ENCODE measurements around the gene PRKCH.

PRKCH gene

GRCh38 chr14:61476105-61476753, 154.8 kb downstream of the PRKCH start:
- DNase-seq (ENCODE audit: low read depth): no peak

GRCh38 chr14:61476754-61477410, 155.5 kb downstream of the PRKCH start:
- no peak for DNase-seq (ENCODE audit: low read depth)

- DNase-seq (ENCODE audit: low read depth): no peak
These were observed 156.5 kb downstream of the PRKCH start for GRCh38 chr14:61477712-61478462.

- no peak for DNase-seq (ENCODE audit: low read depth)
These were observed 157.6 kb downstream of the PRKCH start for GRCh38 chr14:61478971-61479473.

DNA sequence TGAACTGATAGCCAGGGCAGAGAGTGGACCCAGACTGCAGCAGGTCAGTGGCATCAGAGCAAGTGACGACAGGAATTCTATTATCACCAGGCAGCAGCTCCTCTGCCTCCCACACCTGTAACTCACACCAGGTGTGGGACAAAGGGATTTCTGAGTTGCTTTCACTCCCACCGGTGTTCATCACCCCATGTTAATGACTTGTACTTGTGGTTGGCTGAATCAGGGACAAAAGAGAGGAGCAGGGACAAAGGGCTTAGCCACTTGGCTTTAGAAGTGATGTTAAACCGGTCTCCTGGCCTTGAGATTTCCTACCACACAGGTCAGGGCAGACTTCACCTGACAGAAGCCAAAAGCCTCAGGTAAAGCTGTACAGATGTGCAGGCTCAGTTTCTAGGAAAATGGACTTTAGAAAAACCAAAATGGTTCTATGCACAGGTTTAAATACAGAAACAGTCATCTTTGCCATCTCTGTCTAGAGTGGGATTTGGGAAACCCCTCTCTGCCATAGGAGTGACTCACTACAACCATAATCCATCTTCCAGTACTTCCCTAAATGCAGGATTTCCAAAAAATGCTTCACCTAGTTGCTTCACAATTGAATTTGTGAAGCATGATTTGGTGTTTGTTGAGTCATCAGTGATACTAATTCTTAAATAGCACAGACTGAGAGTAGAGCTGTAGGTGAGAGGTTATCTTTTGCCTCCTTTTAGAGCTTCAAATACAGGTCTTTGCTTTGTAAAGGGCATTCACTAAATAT, 158.5 kb downstream of the PRKCH start:
- DNase-seq (ENCODE audit: low read depth): no peak

DNA sequence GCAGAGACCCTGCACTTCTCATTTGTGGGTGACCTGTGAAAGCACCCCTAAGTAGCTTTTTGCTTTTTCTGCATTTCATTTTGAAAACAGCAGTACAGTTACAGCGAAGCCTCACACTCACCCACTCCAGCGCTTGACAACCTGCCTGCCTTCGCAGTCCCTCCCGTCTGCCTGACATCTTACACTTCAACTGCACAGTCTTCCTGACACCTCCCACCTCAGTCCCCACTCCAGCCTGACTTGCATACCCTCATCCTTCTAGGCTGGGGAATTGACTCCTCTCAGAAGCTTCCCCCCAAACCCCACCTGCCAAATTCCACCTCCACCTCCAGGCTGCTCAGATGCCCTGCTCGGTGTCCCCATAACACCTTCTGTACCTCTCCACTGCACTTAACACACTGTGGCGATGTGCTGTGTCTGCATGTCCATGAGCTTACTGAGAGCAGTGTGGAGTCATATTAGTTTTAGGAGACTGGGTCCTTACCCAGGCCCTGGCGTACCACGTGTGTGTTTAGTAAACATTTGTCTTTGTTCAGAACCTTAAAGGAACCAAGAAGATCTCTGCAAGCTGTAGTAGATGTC, 159.4 kb downstream of the PRKCH start:
- no peak for DNase-seq (ENCODE audit: low read depth)

GRCh38 chr14:61481701-61482100, 160.3 kb downstream of the PRKCH start:
- DNase-seq (ENCODE audit: low read depth): no peak

DNA sequence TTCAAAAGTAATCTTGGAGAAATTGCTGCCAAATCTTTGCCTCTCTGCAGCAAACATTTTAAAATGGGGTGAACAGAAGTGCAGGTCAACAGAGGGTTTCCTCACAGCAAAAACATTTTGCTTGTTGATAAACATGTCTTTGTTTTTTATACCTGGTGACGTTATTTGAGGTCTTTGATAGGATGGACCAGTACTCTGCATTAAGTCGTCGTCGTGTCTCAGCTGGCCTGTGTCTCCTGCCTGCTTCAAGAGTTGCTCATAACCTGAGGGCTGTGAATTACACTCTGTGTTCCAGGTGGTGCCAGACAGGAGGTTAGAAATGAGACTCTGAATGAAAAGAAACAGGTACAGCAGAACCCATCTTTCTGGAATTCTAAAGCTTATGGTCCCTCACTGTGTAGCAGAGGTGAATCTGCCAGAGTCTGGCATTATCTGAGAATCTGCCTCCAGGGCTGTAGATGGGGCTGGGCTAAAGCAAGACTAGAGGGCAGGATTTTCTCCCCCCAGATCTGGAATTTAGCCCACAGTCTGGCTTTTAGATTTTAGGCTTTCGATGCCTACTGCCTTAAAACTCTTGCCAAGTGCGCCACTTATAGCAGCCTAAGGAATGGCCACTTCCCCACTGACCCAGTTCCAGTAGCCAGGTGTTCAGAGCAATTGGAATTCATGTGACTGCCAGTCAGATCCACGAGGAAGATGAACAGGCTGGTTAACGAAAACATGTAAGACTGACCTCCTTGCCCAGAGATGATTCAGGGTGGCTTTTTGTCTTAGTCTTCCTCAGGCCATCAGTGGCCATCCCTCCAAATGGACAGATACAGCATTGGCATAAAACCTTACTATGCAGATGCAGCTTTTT, 161.2 kb downstream of the PRKCH start:
- no peak for DNase-seq (ENCODE audit: low read depth)

- no peak for DNase-seq (ENCODE audit: low read depth)
These were observed 162.1 kb downstream of the PRKCH start for GRCh38 chr14:61483476-61483875.

DNA sequence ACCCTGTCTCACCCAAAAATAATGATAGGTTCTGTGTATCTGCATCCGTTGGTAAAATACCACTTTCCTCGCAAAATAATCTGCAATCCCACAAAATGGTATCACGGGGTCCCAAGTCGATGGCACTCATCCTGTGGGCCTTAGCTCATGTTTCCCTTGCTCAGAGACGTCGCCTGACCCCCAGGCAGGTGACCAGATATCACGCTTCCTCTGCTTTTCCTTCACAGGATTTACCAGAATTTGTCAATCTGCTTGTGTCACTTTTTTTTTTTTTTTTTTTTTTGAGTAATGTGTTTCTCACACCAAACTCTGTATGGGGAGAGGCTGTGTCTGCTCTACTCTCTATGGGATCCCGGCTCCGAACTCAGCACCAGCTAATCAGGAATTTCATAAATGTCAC, 162.7 kb downstream of the PRKCH start:
- DNase-seq (ENCODE audit: low read depth): no peak

- DNase-seq (ENCODE audit: low read depth): no peak
These were observed 163.6 kb downstream of the PRKCH start for GRCh38 chr14:61484826-61485584.

DNA sequence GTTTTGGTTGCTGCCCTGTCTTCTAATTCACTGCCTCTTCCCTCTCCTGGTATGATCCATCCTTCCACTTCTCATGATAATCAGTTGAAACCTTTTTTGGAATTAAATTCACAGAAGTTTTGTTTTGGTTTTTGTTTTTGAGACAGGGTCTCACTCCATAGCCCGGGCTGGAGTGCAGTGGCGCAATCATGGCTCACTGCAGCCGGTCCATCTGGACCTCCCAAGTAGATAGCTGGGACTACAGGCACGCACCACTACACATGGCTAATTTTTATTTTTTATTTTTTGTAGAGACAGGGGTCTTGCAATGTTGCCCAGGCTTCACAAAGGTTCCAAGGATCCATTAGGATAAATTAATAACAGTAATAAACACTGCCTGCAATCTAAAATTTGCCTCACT, 164.3 kb downstream of the PRKCH start:
- no peak for DNase-seq (ENCODE audit: low read depth)

DNA sequence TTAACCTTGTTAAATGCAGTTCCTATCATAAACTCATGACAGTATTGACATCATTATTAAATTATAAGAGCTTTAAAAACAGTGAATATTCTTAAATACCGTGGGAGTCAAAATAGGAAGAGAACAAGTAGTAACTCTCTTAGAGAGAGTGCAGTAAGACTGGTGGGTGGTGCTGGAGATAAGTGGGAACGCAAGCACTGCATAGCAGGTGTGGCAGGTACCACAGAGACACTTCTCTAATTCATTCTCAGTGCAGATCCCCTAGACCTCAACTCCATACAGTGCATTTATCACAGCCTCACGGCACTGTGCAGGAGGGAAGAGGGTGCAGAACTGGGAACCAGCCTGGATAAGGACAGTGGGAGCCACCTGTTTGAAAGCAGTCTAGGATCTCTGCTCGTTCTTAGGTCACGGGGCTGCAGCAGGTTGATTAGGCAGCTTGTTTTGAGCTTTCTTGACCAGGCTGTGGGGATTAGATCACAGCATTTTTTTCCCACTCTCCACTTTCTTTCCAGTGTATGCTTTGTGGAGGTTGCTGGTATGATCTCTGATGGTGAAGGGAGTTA, 165.6 kb downstream of the PRKCH start:
- DNase-seq (ENCODE audit: low read depth): no peak

DNA sequence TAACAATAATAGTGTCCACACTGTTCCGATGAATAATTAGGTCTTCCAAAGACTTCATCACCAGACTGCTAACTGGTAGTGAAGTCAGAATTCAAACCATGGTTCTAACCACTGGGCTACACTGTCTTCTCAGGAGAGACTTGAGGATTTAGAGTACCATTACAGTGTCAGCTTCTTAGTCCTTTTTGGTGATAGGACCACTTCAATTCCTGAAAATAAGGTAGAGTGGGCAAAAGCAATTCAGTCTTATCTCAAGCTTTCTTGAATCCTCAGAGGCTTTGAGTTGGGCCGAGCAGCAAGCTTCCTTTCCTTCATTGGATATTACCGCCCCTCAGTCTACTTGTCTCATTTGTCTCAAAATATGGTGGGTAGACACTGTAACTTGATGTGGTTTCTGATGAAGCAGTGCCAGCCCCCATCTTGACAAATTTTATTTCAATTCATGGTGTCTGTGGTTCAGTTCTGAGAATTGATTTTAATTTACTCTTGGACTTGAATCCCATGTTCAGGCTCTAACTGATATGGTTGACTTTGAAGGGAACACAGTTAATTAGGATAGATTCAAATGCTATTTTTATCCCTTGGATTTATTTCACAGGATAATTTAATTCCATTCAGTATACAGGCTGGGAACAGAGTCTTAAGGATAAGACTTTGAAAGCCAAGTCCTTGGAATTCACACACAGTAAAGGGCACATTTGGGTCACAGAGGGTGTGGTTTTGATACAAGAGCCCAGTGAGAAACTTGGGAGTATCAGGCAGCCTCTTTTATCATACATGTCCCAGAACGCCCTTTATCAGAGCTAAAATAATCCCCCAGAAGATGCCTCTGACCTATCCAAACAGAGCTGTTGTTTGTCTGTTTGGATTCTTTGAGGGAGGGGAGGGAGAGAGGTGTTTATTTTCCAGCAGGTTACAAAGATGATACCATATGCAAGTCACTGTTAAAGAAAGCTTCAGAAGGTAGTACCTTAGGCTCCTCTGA, 167.3 kb downstream of the PRKCH start:
- no peak for DNase-seq (ENCODE audit: low read depth)

DNA sequence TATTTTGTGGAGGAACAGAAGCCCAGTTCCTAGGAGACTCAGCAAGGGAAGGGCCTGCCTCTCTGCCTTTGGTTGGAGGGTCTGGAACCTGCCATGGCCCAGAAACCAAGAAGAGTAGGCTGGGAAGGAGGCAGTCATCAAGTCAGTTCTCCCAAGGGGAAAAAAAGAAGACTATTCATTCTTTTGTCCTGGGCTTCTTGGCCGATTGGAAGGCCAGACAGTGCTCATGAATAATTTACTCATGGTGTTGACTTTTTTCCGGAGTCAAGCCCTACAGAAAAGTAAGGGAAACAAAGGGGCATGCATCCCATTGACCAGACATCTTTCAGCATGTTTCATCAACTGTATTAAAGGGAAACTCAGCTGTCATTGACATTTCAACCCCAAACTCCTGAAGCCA, 168.1 kb downstream of the PRKCH start:
- no peak for DNase-seq (ENCODE audit: low read depth)

DNA sequence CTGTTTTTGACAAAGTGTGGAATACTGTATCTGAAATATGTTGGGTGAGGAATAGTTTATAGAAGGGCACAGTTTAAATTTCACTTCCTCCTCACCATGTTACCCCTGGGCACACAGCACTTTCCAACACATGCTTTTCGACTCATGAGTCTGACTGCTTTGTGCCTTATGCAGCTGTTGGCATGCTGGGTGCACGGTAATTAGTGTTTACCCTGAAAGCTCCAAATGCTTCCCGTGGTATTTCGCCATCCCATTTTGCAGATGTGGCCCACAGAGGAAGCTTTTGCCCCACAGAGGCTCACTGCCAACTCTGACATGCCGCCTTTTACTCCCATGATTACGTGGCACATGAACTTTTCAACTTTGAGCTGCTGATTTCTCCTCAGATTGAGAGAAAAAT, 168.6 kb downstream of the PRKCH start:
- no peak for DNase-seq (ENCODE audit: low read depth)

GRCh38 chr14:61491224-61491623, 169.8 kb downstream of the PRKCH start:
- DNase-seq (ENCODE audit: low read depth): no peak

DNA sequence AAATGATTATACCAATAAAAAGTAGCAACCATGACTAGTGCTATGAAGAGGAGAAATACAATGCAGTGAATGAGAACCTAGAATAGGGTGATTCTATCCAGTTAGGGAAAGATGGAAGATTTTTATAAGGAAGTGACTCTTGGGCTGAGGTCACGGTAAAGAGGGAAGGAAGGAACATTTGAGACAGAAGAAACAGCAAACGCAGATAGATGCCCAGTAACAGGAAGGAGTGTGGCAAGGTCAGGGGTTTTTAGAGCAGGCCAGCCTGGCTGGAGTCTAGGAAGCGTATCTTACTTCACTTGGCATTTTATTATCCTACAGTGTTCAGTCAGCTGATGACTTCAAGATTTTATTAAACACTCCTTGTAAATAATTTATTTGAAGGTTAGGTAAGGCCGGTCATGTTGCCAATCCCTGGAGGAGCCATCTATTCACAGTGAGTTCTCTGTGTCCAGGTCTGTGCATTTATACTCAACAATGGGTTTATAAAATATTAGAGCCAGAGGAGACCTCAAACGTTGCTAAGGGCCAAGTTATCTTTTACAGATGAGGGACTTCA, 170.6 kb downstream of the PRKCH start:
- no peak for DNase-seq (ENCODE audit: low read depth)

Data from activated T-helper 9 cell treated with anti-CD3 and anti-CD28 coated beads, Interleukin-2, amount 50 U/mL, for 16 hours (primary cell).